ENCODE data around the gene OSBPL10.
"Not testable (repeated sequence)": the region's sequence is repeated elsewhere in the genome, so short reads cannot be mapped to it uniquely, and the experiment has no call there.

The OSBPL10 gene

DNA sequence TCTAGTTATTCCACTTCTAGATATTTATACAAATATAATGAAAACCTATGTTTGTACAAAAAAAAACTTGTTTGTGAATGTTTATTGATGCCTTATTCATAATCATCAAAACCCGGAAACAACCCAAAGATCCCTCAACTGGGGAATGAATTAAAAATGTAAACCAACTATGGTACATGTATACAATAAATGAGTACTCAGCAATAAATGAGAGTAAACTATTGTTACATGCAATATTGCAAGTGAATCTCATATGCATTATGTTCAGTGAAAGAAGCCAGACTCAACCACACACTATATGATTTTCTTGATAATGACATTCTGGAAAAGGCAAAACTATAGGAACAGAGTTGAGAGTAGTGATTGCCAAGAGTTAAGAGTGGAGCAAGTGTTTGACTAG lies 12.8 kb upstream of the OSBPL10 start:
- DNase-seq (ENCODE audit: low read depth in 2 of 2) = no peak

DNA sequence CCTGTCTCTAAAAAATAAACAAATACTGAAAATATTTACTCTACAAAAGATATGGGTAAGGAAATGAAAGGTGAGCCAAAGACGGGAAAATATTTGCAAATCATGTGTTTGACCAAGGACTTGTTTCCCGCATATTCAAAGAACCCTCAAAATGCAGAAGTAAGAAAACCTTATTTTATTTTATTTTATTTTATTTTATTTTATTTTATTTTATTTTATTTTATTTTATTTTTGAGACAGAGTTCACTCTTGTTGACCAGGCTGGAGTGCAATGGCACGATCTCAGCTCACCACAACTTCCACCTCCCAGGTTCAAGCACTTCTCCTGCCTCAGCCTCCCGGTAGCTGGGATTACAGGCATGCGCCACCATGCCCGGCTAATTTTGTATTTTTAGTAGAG lies 11.9 kb upstream of the OSBPL10 start:
- not testable (repeated sequence) for DNase-seq (ENCODE audit: low read depth in 2 of 2)

DNA sequence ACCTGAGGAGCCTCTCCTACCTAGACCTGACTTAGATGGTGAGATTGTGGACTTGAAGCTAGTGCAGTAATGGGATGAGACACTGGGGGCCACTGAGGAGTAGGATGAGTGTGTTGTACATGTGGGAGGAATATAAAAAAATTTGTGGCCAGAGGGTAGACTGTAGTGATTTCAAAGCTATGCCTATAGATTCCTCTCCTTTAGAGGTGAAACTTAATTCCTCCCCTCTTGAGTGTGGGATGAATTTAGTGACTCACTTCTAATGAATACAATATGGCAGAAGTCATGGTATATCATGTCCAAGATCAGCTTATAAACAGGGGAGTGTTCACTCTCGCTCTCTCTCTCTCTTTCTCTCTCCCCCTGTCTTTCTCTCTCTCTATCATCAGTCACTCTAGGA lies 7.2 kb upstream of the OSBPL10 start:
- DNase-seq (ENCODE audit: low read depth in 2 of 2) = no peak

GRCh38 chr3:31985831-31986230 lies 4.8 kb upstream of the OSBPL10 start:
- DNase-seq (ENCODE audit: low read depth in 2 of 2) = no peak

DNA sequence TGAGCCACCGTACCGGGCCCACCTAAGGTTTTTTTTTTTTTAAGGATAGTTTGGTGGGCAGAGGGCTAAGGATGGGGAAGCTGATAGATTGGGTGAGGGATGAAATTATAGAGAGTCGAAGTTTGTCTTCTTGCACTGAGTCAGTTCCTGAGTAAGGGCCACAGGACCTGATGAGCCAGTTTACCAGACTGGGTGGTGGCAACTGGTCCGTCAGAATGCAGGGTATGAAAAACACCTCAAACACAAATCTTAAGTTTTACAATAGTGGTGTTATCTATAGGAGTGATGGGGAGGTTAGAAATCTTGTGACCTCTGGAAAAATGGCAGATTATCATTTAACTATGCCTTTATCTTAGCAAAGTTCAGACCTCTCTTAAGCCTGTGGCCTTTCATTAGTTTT lies 3.3 kb upstream of the OSBPL10 start:
- DNase-seq (ENCODE audit: low read depth in 2 of 2) = no peak

DNA sequence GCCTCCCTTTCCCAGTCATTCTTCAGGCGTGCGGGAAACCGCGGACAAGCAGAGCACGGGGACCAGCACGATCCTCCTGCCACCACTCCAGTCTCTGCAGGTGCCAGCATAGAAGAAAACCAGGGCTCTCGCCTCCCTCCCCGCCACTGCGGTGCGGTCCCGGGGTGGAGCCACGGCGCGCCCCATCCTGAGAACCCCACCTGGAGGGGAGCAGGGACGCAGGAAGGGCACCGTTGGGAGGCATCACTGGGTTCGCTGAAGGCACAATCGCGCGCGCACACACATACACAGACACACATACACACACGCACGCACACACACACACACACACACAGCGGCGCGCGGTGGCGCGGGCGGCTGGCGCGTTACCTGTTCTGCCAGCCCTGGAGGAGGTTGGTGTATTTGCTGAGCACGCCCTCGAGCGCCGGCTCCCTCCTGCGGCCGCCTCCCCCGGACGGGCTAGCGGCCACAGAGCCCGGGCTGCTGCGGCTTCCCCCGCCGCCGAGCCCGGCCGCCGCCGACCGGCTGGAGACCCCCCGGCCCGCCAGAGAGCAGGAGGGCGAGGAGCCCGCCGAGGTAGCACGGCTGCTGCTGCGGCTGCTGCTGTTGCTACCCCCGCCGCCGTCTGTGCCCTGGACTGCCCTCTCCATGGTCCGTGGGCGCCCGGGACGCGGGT lies 394 bp downstream of the OSBPL10 start:
- DNase-seq (ENCODE audit: low read depth in 2 of 2) = no peak

- no peak for DNase-seq (ENCODE audit: low read depth in 2 of 2)
These were observed 1.9 kb downstream of the OSBPL10 start for GRCh38 chr3:31979001-31979697.

- DNase-seq (ENCODE audit: low read depth in 2 of 2) = no peak
These were observed 2.5 kb downstream of the OSBPL10 start for GRCh38 chr3:31978553-31978952.

- no peak for DNase-seq (ENCODE audit: low read depth in 2 of 2)
These were observed 3.3 kb downstream of the OSBPL10 start for GRCh38 chr3:31977736-31978135.

GRCh38 chr3:31976302-31976701 lies 4.8 kb downstream of the OSBPL10 start:
- DNase-seq (ENCODE audit: low read depth in 2 of 2) = no peak

GRCh38 chr3:31974964-31975363 lies 6.1 kb downstream of the OSBPL10 start:
- no peak for DNase-seq (ENCODE audit: low read depth in 2 of 2)

DNA sequence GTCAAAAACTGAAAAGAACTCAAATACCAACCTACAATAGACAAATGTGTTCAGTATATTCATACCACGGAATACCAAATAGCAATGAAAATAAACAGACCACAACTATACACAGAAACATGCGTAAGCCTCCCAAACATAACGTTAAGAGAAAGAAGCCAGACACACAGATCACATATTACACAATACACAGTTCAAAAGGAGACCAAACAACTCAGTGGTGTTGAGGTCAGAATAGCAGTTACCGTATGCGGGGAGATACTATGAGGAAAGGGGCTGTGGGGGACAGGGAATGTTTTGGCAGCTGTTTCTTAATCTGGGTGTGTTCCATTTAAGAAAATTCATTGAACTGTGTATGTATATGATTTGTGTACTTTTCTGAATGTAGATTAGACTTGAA lies 6.6 kb downstream of the OSBPL10 start:
- DNase-seq (ENCODE audit: low read depth in 2 of 2) = no peak

DNA sequence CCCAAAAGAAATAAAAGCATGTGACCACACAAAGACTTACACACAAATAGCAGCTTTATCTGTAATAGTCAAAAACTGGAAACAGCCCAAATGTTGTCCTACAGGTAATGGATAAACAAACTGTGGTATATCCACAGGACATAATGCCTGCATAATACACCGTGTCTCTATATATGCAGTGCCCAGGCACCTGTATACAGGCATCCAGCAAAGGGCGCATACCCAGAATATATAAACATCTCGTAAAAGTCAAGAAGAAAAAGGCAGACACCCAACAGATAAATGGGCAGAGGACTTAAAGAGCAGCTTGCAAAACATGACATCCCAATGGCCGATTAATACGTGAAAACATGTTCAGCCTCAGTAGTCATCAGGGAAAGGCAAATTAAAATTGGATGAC lies 7.2 kb downstream of the OSBPL10 start:
- no peak for DNase-seq (ENCODE audit: low read depth in 2 of 2)

DNA sequence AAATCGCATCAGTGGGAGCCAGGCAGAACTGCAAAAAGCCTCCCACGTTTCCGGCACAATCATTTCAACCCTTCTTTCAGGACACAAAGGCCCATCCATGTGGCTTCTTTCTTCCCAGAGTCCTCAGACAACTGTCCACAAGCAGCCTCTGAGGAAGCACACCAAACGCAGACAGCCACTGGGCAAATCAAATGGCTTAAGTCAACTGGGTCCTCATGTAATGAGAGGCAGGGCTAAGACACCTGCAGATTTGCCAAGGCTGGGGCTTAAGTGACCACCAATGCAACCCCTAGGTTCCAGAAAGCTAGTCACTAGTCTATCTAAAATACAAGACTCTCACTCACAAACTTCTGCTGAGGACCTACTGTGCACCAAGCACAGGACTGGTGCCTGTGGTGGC lies 8.0 kb downstream of the OSBPL10 start:
- DNase-seq (ENCODE audit: low read depth in 2 of 2) = no peak

- no peak for DNase-seq (ENCODE audit: low read depth in 2 of 2)
These were observed 9.5 kb downstream of the OSBPL10 start for GRCh38 chr3:31971607-31972006.

DNA sequence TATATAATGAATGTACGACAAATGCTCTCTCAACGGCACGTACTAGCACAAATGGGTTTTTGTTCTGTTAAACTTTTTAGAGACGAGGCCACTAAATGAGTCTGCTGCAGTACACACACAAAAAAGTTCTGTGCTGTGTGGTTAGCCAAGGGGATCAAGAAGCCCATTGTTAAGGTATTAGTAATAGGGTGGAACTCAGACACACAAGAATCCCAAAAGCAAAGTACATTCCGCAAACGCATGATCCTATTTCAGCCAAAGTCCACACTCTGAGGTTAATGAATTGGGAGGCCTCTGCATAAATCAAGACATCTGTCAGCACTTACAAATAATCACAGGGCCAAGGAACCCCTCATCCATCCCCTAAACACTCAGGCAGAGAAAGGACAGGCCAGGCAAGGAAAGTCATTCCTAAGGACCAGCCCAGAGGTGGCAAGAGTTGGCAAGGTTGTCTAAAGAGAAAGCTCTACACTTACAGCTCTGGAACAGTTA lies 12.1 kb downstream of the OSBPL10 start:
- DNase-seq (ENCODE audit: low read depth in 2 of 2) = no peak

GRCh38 chr3:31968369-31968926 lies 12.6 kb downstream of the OSBPL10 start:
- DNase-seq (ENCODE audit: low read depth in 2 of 2) = no peak

GRCh38 chr3:31967592-31967991 lies 13.5 kb downstream of the OSBPL10 start:
- DNase-seq (ENCODE audit: low read depth in 2 of 2) = no peak

DNA sequence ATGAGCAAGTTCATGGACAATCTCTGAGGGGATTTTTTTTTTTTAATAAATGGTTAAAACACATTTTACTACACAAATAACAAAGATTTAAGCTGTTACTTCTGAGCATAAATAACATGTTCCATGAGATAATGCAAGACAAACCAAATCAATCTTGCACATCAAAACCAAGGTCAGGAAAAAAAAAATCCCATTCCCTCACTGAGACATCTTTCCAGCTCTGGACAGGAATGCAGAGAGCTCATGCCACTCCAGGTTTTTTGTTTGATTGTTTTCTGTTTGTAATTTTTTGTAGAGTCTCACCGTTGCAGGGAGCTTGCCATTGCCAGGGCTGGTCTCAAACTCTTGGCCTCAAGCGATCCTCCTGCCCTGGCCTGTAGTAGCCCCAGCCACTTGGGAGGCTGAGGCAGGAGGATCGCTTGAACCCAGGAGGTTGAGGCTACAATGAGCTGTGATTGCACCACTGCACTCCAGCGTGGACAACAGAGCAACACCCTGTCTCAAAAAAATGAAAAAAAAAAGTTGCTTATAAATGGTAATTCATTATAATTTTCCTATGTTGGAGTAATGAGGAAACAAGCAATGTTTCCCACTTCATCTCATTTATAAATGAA lies 14.0 kb downstream of the OSBPL10 start:
- DNase-seq (ENCODE audit: low read depth in 2 of 2) = no peak

- no peak for DNase-seq (ENCODE audit: low read depth in 2 of 2)
These were observed 18.3 kb downstream of the OSBPL10 start for GRCh38 chr3:31962801-31963205.

DNA sequence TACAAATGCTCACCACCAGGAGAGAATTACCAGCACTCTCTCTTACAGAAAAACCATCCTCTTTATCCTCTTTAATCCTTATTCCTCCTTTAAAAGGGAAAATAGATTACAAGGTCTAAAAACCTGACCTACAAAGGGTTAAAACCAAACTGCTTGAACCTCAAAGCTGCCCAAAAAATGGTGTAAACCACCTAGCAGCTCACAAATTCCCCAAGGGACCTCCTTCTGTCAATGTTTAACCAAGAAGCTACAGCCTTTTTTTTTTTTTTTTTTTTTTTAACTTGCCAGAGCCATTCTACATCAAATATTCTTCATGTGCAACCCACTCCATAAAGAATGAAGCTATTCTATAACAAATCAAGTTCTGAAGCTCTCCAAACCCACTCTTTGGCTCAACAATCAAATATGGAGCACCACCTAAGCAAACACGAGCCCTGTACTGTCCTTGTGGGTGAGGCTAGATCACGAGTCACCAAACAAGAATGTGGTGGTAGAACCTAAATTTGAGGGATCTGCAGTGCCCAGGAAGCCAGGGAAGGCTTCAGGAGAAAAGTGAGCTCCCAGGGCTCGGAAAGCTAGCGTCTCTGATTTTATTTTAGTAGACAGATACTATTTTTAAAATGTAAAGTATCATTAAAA lies 20.1 kb downstream of the OSBPL10 start:
- DNase-seq (ENCODE audit: low read depth in 2 of 2) = no peak
